Lower leg skin (tissue), 3 donors: ENCODE results near the gene GARIN1A.
"Not testable (repeated sequence)": the region's sequence is repeated elsewhere in the genome, so short reads cannot be mapped to it uniquely, and the experiment has no call there.

Source experiments
- CTCF ChIP-seq, 3 donors: fragments of 450-650 bp; IDR thresholded peaks; one replicate each; pipeline ENCODE4 v1.5.1; 2016; ENCODE audit warnings: antibody characterized with exemption in 3 of 3, mild to moderate bottlenecking in 3 of 3, moderate library complexity in 2 of 3
- POLR2A ChIP-seq, 2 donors: fragments of 450-650 bp; IDR thresholded peaks; one replicate each; pipeline ENCODE4 v1.6.1; 2016 to 2017; ENCODE audit warnings: antibody characterized with exemption in 2 of 2, mild to moderate bottlenecking in 1 of 2, moderate library complexity in 1 of 2

GRCh38 chr7:128645206-128645605 lies 26.9 kb upstream of the GARIN1A start:
- not testable (repeated sequence) for TF ChIP-seq CTCF, POLR2A (IDR thresholded peaks at IDR 0.05)
